Panc1 (cell line): ENCODE results near the gene UBE2Q1. TPM values are rescaled to one million over a fixed set of nuclear protein-coding genes. Genes with fewer than 3 reads are reported as not detected.

Experiments
- ATAC-seq: fragments of 200-7000 bp; cut with Tn5 transposase; 2 replicates; pipeline ENCODE4 v1.9.1; 2020; ENCODE audit warnings: mild to moderate bottlenecking, moderate library complexity
- BruUV-seq: library from RNA; stranded (reverse); fragments of 400-500 nt; replicated peaks from 2 replicates; lab custom pipeline; 2021; lab: Mats Ljungman, UMichigan
- CTCF ChIA-PET: fragments of 300-600 bp; sonication (Branson Sonifier 250); formaldehyde crosslinking; loops from one replicate; lab custom pipeline; 2022; ENCODE audit warnings: antibody characterized with exemption; lab: Charles Lee
- POLR2A ChIA-PET: fragments of 300-600 bp; sonication (Branson Sonifier 250); formaldehyde crosslinking; loops from one replicate; lab custom pipeline; 2022; ENCODE audit warnings: antibody characterized with exemption; lab: Charles Lee
- DNase-seq: peaks from one replicate; pipeline ENCODE4 v3.0.0-alpha.2; 2010; ENCODE audit warnings: low read depth, low spot score
- H3K27ac ChIP-seq: 2 replicates; pipeline ENCODE4 v1.5.1; 2011; ENCODE audit warnings: mild to moderate bottlenecking, low read length, inconsistent platforms
- H3K27me3 ChIP-seq: fragments of 200-500 bp; sonication (Bioruptor generic); 2 replicates; pipeline ENCODE4 v1.6.0; 2014; ENCODE audit warnings: low read length, inconsistent platforms; ENCODE audit not compliant: control insufficient read depth, insufficient read depth
- H3K36me3 ChIP-seq: fragments of 200-500 bp; sonication (Bioruptor generic); 2 replicates; pipeline ENCODE4 v1.5.1; 2014; ENCODE audit warnings: inconsistent platforms, mild to moderate bottlenecking, low read length, moderate library complexity; ENCODE audit not compliant: control insufficient read depth, insufficient read depth
- H3K4me1 ChIP-seq: 2 replicates; pipeline ENCODE4 v1.5.1; 2011; ENCODE audit warnings: inconsistent platforms, mild to moderate bottlenecking, low read length, moderate library complexity; ENCODE audit not compliant: control insufficient read depth, insufficient read depth
- H3K4me3 ChIP-seq, 2 experiments: 2 replicates each; pipeline ENCODE4 v1.5.1; 2011 to 2012; ENCODE audit warnings: low read depth in 2 of 2, low read length in 2 of 2, mild to moderate bottlenecking in 2 of 2, inconsistent platforms in 1 of 2, moderate library complexity in 1 of 2
- H3K9me3 ChIP-seq: fragments of 200-500 bp; sonication (Bioruptor generic); 2 replicates; pipeline ENCODE4 v1.5.1; 2014; ENCODE audit warnings: low read depth, mild to moderate bottlenecking, inconsistent platforms, low read length, moderate library complexity; ENCODE audit not compliant: control insufficient read depth, insufficient read depth
- POLR2AphosphoS5 ChIP-seq: IDR thresholded peaks from 2 replicates; pipeline ENCODE4 v1.6.1; 2012; ENCODE audit warnings: mild to moderate bottlenecking, low read depth, low read length, moderate library complexity
- SIN3A ChIP-seq: IDR thresholded peaks from 2 replicates; pipeline ENCODE4 v1.6.1; 2012; ENCODE audit warnings: low read depth, mild to moderate bottlenecking, low read length, moderate library complexity, borderline replicate concordance; ENCODE audit not compliant: insufficient read depth
- TCF7L2 ChIP-seq: IDR thresholded peaks from 2 replicates; pipeline ENCODE4 v1.6.1; 2011; ENCODE audit warnings: mild to moderate bottlenecking, low read depth, low read length, inconsistent platforms
- in situ Hi-C: cut with HindIII; loops from 2 replicates; pipeline ENCODE4 v1.10.0; 2016; ENCODE audit warnings: low sequenced_read_pairs, low pct_unique_long_range_greater_than_20kb
- intact Hi-C: fragments of 100-400 bp; cut with micrococcal nuclease; formaldehyde crosslinking; loops from one replicate; pipeline ENCODE4 v1.10.0; 2022; ENCODE audit not compliant: unreplicated experiment
- total RNA-seq: library from RNA; stranded (reverse); gene quantifications from one replicate; pipeline ENCODE4 v1.2.1, GENCODE V29; 2021; ENCODE audit not compliant: unreplicated experiment
- TF ChIP-seq, protein P1 (sequence below), 2 experiments: IDR thresholded peaks; 2 replicates each; pipeline ENCODE4 v1.6.1; 2011 to 2012; ENCODE audit warnings: low read depth in 2 of 2, control low read depth in 1 of 2, low read length in 1 of 2, mild to moderate bottlenecking in 1 of 2, moderate library complexity in 1 of 2; ENCODE audit not compliant: insufficient read depth in 1 of 2
- TF ChIP-seq, protein P2 (sequence below): fragments of 450-650 bp; IDR thresholded peaks from 2 replicates; pipeline ENCODE4 v1.5.1; 2017; ENCODE audit warnings: mild to moderate bottlenecking

UBE2Q1 gene
- total RNA-seq, 1 experiment from 2014 or later, result 96.0 TPM

DNA sequence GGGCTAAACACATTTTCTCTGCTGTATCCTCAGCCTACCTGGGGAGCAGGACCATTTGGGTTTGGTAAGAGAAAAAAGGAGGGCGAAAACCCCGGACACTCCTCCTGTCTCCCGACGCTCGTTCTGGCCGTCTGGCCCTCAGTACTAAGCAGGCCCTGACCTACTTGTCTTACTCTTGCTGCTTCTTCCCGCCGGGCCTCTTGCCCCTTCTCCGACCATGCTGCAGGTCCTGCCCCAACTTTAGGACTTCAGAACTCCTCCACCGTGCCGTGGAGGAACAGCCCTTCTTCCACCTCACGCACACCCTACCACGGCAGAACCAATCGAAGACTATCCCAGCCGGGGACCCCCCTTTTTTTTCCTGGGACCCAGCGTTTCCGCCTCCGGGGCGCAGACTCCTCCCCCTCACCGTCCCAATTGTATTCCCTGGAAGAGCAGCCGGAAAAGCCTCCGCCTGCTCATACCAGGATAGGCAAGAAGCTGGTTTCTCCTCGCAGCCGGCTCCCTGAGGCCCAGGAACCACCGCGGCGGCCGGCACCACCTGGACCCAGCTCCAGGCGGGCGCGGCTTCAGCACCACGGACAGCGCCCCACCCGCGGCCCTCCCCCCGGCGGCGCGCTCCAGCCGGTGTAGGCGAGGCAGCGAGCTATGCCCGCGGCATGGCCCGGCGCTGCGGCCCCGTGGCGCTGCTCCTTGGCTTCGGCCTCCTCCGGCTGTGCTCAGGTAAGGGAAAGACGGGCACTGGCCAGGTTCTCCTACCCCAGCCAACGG lies 9.1 kb upstream of the UBE2Q1 start, which contains the start of gene CHRNB2:
Gene CHRNB2, plus strand, starts transcription at position 393 of the 771 bp plus-strand sequence. Its CDS starts 267 bp downstream, at position 660.
- Histone ChIP-seq H3K27me3 (peaks cover 19% of the 10 kb centered on the region), H3K4me3 (peak within 1 kb of the TSS; percentile 10 to 28; a peak in 3 of 4 replicates), H3K9me3 (no peaks in the 10 kb centered on the region), H3K27ac (no peak within 1 kb of the TSS), H3K4me1 (no peaks in the 10 kb centered on the region), H3K36me3 (no peaks in the 10 kb centered on the region)
- ATAC-seq (peak; percentile 86), DNase-seq (no peak)
- TF ChIP-seq TCF7L2, result no peak
- TF ChIP-seq, protein P1, sequence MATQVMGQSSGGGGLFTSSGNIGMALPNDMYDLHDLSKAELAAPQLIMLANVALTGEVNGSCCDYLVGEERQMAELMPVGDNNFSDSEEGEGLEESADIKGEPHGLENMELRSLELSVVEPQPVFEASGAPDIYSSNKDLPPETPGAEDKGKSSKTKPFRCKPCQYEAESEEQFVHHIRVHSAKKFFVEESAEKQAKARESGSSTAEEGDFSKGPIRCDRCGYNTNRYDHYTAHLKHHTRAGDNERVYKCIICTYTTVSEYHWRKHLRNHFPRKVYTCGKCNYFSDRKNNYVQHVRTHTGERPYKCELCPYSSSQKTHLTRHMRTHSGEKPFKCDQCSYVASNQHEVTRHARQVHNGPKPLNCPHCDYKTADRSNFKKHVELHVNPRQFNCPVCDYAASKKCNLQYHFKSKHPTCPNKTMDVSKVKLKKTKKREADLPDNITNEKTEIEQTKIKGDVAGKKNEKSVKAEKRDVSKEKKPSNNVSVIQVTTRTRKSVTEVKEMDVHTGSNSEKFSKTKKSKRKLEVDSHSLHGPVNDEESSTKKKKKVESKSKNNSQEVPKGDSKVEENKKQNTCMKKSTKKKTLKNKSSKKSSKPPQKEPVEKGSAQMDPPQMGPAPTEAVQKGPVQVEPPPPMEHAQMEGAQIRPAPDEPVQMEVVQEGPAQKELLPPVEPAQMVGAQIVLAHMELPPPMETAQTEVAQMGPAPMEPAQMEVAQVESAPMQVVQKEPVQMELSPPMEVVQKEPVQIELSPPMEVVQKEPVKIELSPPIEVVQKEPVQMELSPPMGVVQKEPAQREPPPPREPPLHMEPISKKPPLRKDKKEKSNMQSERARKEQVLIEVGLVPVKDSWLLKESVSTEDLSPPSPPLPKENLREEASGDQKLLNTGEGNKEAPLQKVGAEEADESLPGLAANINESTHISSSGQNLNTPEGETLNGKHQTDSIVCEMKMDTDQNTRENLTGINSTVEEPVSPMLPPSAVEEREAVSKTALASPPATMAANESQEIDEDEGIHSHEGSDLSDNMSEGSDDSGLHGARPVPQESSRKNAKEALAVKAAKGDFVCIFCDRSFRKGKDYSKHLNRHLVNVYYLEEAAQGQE (IDR thresholded peaks at IDR 0.05; ENCODE audit: insufficient read depth in 1 of 2, low read depth in 2 of 2, low read length in 1 of 2), result peak; percentile 96 to 99
- intact Hi-C loops (loop anchor here (10.0 kb wide), 3 partner anchors 187 to 387 kb away; partner anchors contain the start of gene PBXIP1), in situ Hi-C loops (no loop called here)
- ChIA-PET POLR2A (interaction anchor here (0.6 kb wide), 1 partner anchor 627 kb away, joined by 4 read pairs; no protein-coding TSS in a partner anchor), CTCF (interaction anchor here (1.0 kb wide), 1 partner anchor 8 kb away, joined by 3 read pairs; no protein-coding TSS in a partner anchor)
- BruUV-seq, result no TSS peak

DNA sequence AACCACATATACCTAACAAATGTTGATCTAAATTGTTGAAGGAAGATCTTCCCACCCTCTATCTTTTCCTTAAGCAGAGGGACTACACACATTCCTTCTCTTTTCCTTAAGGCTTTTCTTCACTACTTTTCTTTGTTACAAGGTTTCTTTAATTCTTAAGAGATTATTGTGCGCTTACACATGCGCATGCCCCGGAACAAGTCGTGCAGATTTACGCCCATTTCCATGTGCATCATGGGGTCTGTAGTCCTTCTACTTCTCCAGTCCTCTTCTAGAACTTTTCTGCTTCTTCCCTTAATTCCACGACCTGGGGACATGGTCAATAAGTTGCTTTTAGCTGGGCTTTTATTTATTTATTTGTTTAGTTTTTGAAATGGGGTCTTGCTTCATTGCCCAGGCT lies 7.4 kb upstream of the UBE2Q1 start:
- no peak for ATAC-seq
- no peaks in the 10 kb centered on the region for H3K4me1 ChIP-seq
- ChIA-PET POLR2A (no interaction called here), CTCF (no interaction called here)
- no peaks in the 10 kb centered on the region for H3K9me3 ChIP-seq
- DNase-seq, result no peak
- no TSS peak for BruUV-seq
- no peaks in the 10 kb centered on the region for H3K36me3 ChIP-seq
- no peak for TF ChIP-seq POLR2AphosphoS5
- TF ChIP-seq, protein P2, sequence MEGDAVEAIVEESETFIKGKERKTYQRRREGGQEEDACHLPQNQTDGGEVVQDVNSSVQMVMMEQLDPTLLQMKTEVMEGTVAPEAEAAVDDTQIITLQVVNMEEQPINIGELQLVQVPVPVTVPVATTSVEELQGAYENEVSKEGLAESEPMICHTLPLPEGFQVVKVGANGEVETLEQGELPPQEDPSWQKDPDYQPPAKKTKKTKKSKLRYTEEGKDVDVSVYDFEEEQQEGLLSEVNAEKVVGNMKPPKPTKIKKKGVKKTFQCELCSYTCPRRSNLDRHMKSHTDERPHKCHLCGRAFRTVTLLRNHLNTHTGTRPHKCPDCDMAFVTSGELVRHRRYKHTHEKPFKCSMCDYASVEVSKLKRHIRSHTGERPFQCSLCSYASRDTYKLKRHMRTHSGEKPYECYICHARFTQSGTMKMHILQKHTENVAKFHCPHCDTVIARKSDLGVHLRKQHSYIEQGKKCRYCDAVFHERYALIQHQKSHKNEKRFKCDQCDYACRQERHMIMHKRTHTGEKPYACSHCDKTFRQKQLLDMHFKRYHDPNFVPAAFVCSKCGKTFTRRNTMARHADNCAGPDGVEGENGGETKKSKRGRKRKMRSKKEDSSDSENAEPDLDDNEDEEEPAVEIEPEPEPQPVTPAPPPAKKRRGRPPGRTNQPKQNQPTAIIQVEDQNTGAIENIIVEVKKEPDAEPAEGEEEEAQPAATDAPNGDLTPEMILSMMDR, result no peak
- TF ChIP-seq SIN3A, result no peak
- intact Hi-C loops, result loop anchor here (10.0 kb wide), 3 partner anchors 189 to 389 kb away; partner anchors contain the start of gene PBXIP1
- in situ Hi-C loops, result no loop called here
- H3K27ac ChIP-seq, result no peak overlapping the region
- H3K4me3 ChIP-seq, result no peak overlapping the region
- peaks cover 19% of the 10 kb centered on the region for H3K27me3 ChIP-seq
